Measurements from ENCODE around the gene MMEL1. TPM values are rescaled to one million over a fixed set of nuclear protein-coding genes. Genes with fewer than 3 reads are reported as not detected.

MMEL1 gene
- total and polyA plus RNA-seq, 2 of the 13 experiments (the other 11 are each of a cell fraction or from before 2014, with no cell fraction given), result 0.48 TPM; not detected in 1

GRCh38 chr1:2556678-2557481 is 75.9 kb downstream of the MMEL1 start (continued):
- TF ChIP-seq STAT6 (CRISPR knock-in tag; IDR thresholded peaks at IDR 0.05; ENCODE audit: borderline replicate concordance), result no peak
- TF ChIP-seq PRPF4 (IDR thresholded peaks at IDR 0.05; ENCODE audit: low read depth, low read length, poor library complexity, severe bottlenecking), result no peak
- no peak for TF ChIP-seq KLF15 (CRISPR knock-in tag; IDR thresholded peaks at IDR 0.05; ENCODE audit: borderline replicate concordance)
- TF ChIP-seq NR2F1 (CRISPR knock-in tag; IDR thresholded peaks at IDR 0.05), result no peak; a peak in 1 of 4 replicates
- TF ChIP-seq BRCA1 (CRISPR knock-in tag; IDR thresholded peaks at IDR 0.05), result no peak
- no peak for TF ChIP-seq TEF (CRISPR knock-in tag; IDR thresholded peaks at IDR 0.05)
- no peak for TF ChIP-seq ZNF740 (CRISPR knock-in tag; IDR thresholded peaks at IDR 0.05)
- no peak for TF ChIP-seq TFDP2 (CRISPR knock-in tag; IDR thresholded peaks at IDR 0.05)
- TF ChIP-seq RAD51 (IDR thresholded peaks at IDR 0.05; ENCODE audit: borderline replicate concordance), result no peak
- no peak for TF ChIP-seq SOX13 (IDR thresholded peaks at IDR 0.05)
- peak in 1 of 2 experiments; percentile 22; a peak in 1 of 4 replicates for TF ChIP-seq SOX13 (CRISPR knock-in tag; conservative IDR thresholded peaks at IDR 0.05 in 1 of 2, IDR thresholded peaks at IDR 0.05 in 1 of 2)
- no peak for TF ChIP-seq FOXJ3 (CRISPR knock-in tag; IDR thresholded peaks at IDR 0.05; ENCODE audit: borderline replicate concordance)
- TF ChIP-seq ZNF841 (CRISPR knock-in tag; IDR thresholded peaks at IDR 0.05; ENCODE audit: borderline replicate concordance), result no peak
- peak; percentile 88 for TF ChIP-seq PATZ1 (CRISPR knock-in tag; IDR thresholded peaks at IDR 0.05)
- no peak for TF ChIP-seq NFIB (CRISPR knock-in tag; IDR thresholded peaks at IDR 0.05; ENCODE audit: borderline replicate concordance)
- no peak for TF ChIP-seq ASH2L (IDR thresholded peaks at IDR 0.05; ENCODE audit: insufficient read length, low read depth, low read length)
- no peak for TF ChIP-seq ZBTB43 (CRISPR knock-in tag; conservative IDR thresholded peaks at IDR 0.05)
- TF ChIP-seq GLI4 (CRISPR knock-in tag; IDR thresholded peaks at IDR 0.05; ENCODE audit: borderline replicate concordance), result peak; percentile 42; the same call in 1 of the 2 replicates
- TF ChIP-seq PLRG1 (conservative IDR thresholded peaks at IDR 0.05), result no peak
- TF ChIP-seq TBX2 (CRISPR knock-in tag; IDR thresholded peaks at IDR 0.05; ENCODE audit: borderline replicate concordance), result no peak; the same call in 1 of the 2 replicates

Data from HepG2 (cell line).